Testis (tissue), 3 donors: ENCODE results near the gene WDR20. TPM values are rescaled to one million over a fixed set of nuclear protein-coding genes. Genes with fewer than 3 reads are reported as not detected.

Experiments used
- DNase-seq: peaks from one replicate; pipeline ENCODE4 v3.0.0-alpha.2; 2019
- H3K27ac ChIP-seq, 2 donors: fragments of 200-600 bp; sonication (generic); one replicate each; pipeline ENCODE4 v1.5.1; 2019
- H3K27me3 ChIP-seq: fragments of 200-600 bp; sonication (generic); one replicate; pipeline ENCODE4 v1.5.1; 2019
- H3K36me3 ChIP-seq: fragments of 200-600 bp; sonication (generic); one replicate; pipeline ENCODE4 v1.5.1; 2017; ENCODE audit warnings: low read depth; ENCODE audit errors: missing control alignments
- H3K4me1 ChIP-seq: fragments of 200-600 bp; sonication (generic); one replicate; pipeline ENCODE4 v1.5.1; 2019
- H3K4me3 ChIP-seq, 2 donors: fragments of 200-600 bp; sonication (generic); one replicate each; pipeline ENCODE4 v1.5.1; 2017 to 2019
- H3K9me3 ChIP-seq: fragments of 200-600 bp; sonication (generic); one replicate; pipeline ENCODE4 v1.5.1; 2017
- CTCF ChIP-seq, 3 experiments: fragments of 450-650 bp in 2 of 3; fragments of 200-600 bp in 1 of 3; sonication (generic) in 1 of 3; IDR thresholded peaks; one replicate each; pipeline ENCODE4 v1.5.1; 2016 to 2019; ENCODE audit warnings: antibody characterized with exemption in 3 of 3, mild to moderate bottlenecking in 2 of 3, moderate library complexity in 1 of 3
- POLR2A ChIP-seq: fragments of 450-650 bp; IDR thresholded peaks from one replicate; pipeline ENCODE4 v1.6.1; 2017; ENCODE audit warnings: antibody characterized with exemption, mild to moderate bottlenecking, moderate library complexity
- WGBS, 2 donors: methylation state at CpG; one replicate each; pipeline ENCODE4 v1.1.5; 2018; 5-methylcytosine and 5-hydroxymethylcytosine counted together
- intact Hi-C: fragments of 100-400 bp; cut with DNase I; formaldehyde crosslinking; loops from one replicate; pipeline ENCODE4 v1.15.1; 2023; ENCODE audit warnings: low total_unique reads
- polyA plus RNA-seq: library from polyadenylated mRNA; stranded (reverse); fragments of 350-450 nt; fragmentation: Illumina TruSeq; extraction: RNeasy Lipid Tissue Mini Kit (QIAGEN cat#74804); gene quantifications from one replicate; pipeline ENCODE4 v1.2.3, GENCODE V29; 2014; ENCODE audit warnings: low read depth, low replicate concordance; ENCODE audit not compliant: insufficient read depth
- total RNA-seq, 2 donors: library from RNA; depleted of rRNA; stranded (reverse); fragments of >200 nt; gene quantifications; one replicate each; pipeline ENCODE4 v1.2.3, GENCODE V29; 2016

WDR20 gene
- total and polyA plus RNA-seq, 3 donors from 2014 or later, result 46.5 to 69.2 (median 56.4) TPM

DNA sequence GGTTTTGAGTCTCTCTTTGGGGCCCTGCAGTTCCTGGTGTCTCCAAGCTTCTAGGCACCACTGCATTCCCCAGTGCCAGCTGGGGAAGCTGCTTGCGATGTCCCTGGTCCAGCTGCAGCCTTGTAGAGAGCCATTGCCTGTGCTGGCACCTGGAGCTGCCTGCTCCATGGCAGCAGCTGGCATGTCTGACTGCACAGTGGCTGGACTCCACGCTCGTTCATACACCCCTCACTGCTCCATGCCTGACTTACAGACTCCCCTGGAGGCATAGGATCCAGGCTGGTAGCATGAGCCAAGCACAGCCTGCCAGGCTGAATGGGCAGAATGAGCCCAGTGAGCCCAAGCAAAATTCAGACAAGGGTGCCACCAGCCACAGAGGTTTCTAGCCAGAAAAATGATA lies 21.8 kb upstream of the WDR20 start:
- no peak overlapping the region for H3K4me3 ChIP-seq
- no peak for DNase-seq
- no peaks in the 10 kb centered on the region for H3K9me3 ChIP-seq
- no peaks in the 10 kb centered on the region for H3K27me3 ChIP-seq
- intact Hi-C loops, result no loop called here
- no peak overlapping the region for H3K27ac ChIP-seq
- H3K4me1 ChIP-seq, result no peaks in the 10 kb centered on the region
- WGBS, 2 donors, result 98 to 100% methylated on average over 2 to 3 of the region's 3 CpGs
- H3K36me3 ChIP-seq, result no peaks in the 10 kb centered on the region
- TF ChIP-seq CTCF (IDR thresholded peaks at IDR 0.05), result no peak

DNA sequence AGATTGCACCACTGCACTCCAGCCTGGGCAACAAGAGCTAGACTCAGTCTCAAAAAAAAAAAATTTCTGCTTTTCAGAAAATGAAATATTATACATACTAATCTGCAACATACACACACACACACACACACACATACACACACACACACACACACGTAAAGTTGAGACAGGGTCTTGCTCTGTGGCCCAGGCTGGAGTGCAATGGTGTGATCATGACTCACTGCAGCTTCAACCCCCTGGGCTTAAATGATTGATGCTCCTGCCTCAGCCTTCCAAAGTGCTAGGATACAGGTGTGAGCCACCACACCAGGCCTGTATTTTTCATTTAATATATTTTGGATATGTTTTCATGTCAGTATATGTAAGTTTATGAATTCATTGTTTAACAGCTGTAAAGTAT lies 18.8 kb upstream of the WDR20 start:
- DNase-seq, result no peak
- intact Hi-C loops, result no loop called here
- Histone ChIP-seq H3K36me3 (no peaks in the 10 kb centered on the region), H3K27ac (no peak overlapping the region), H3K4me3 (no peak overlapping the region), H3K4me1 (peaks cover 4% of the 10 kb centered on the region), H3K27me3 (no peaks in the 10 kb centered on the region), H3K9me3 (no peaks in the 10 kb centered on the region)
- WGBS, 2 donors, result 92 to 96% methylated on average over 1 of the region's 1 CpG
- no peak for TF ChIP-seq CTCF (IDR thresholded peaks at IDR 0.05)
- no peak for TF ChIP-seq POLR2A

DNA sequence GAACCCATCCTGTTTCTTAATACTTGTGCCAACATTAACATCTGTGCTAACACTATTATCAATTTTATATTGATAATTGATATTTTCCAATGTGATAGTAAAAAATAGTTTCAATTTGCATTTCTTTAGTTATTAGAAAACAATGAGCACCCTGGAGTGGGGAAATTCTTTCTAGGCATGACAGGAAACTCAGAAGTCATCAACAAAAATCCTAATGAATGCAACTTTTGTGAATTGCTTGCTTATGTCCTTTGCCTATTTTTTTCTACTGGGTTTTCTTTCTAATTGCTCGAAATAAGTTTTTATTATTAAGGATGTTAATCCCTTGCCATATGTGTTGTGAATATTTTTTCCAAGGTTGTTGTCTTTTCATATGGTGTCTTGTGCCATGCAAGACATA lies 18.1 kb upstream of the WDR20 start:
- no peak overlapping the region for H3K4me3 ChIP-seq
- DNase-seq, result no peak
- no peaks in the 10 kb centered on the region for H3K27me3 ChIP-seq
- TF ChIP-seq CTCF (IDR thresholded peaks at IDR 0.05), result no peak
- no peak for TF ChIP-seq POLR2A
- no peaks in the 10 kb centered on the region for H3K36me3 ChIP-seq
- intact Hi-C loops, result no loop called here
- H3K4me1 ChIP-seq, result peaks cover 4% of the 10 kb centered on the region
- no peak overlapping the region for H3K27ac ChIP-seq
- H3K9me3 ChIP-seq, result no peaks in the 10 kb centered on the region
- 84 to 90% methylated on average over 1 of the region's 1 CpG for WGBS, 2 donors

DNA sequence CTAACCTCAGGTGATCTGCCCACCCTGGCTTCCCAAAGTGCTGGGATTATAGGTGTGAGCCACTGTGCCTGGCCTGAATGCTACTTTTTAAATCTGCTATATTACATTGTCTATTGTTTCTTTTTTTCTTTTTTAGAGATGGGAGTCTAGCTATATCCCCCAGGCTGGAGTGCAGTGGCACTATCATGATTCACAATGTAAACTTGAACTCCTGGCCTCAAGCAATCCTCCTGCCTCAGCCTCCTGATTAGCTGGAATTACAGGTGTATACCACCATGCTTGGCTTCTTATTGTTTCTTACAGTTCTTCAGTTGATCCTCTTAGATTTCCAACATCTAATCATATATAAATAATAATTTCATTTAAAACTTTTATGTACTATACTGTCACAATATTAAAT lies 15.3 kb upstream of the WDR20 start:
- no peak for DNase-seq
- H3K27ac ChIP-seq, result no peak overlapping the region
- no peak for TF ChIP-seq POLR2A
- TF ChIP-seq CTCF (IDR thresholded peaks at IDR 0.05), result no peak
- H3K4me1 ChIP-seq, result peaks cover 19% of the 10 kb centered on the region
- H3K36me3 ChIP-seq, result no peaks in the 10 kb centered on the region
- no peaks in the 10 kb centered on the region for H3K9me3 ChIP-seq
- H3K27me3 ChIP-seq, result no peaks in the 10 kb centered on the region
- H3K4me3 ChIP-seq, result no peak overlapping the region
- intact Hi-C loops, result no loop called here

- intact Hi-C loops, result no loop called here
- TF ChIP-seq CTCF (IDR thresholded peaks at IDR 0.05) (no peak), POLR2A (no peak)
- WGBS, 2 donors, result 79 to 88% methylated on average over 5 of the region's 5 CpGs
Observed at GRCh38 chr14:102125546-102125945, 14.2 kb upstream of the WDR20 start.

More at GRCh38 chr14:102125546-102125945, 14.2 kb upstream of the WDR20 start:
- Histone ChIP-seq H3K4me3 (no peak overlapping the region), H3K27ac (peak overlapping the region in 1 of 2 donors; percentile 69), H3K9me3 (no peaks in the 10 kb centered on the region), H3K36me3 (no peaks in the 10 kb centered on the region), H3K4me1 (peaks cover 19% of the 10 kb centered on the region), H3K27me3 (no peaks in the 10 kb centered on the region)
- no peak for DNase-seq
